GM23248 (cell line): Measurements from ENCODE around the gene PTCSC3.

Source experiments
- EZH2 ChIP-seq: fragments of 200-600 bp; sonication (generic); IDR thresholded peaks from 2 replicates; pipeline ENCODE4 v1.6.1; 2018; ENCODE audit warnings: antibody characterized with exemption, mild to moderate bottlenecking; ENCODE audit not compliant: insufficient read depth, poor library complexity, severe bottlenecking
- EZH2phosphoT487 ChIP-seq: fragments of 200-600 bp; sonication (generic); IDR thresholded peaks from 2 replicates; pipeline ENCODE4 v1.6.1; 2018; ENCODE audit warnings: antibody characterized with exemption, moderate library complexity, mild to moderate bottlenecking, low read depth; ENCODE audit not compliant: insufficient read depth

DNA sequence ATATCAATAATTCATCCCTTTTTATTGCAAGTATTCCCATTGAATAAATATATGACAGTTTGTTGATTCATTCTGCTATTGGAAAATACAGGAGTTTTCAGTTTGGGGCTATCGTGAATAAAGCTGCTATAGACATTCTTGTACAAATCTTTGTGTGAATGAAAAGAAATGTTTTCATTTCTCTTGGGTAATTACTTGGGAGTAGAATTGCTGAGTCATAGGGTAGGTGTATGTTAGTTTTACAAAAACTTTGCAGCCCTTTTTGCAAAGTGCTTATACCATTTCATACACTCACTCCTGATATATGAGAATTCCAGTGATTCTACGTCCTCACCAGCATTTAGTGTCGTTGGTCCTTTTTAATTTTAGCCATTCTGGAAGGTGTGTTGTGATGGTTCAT is 6.9 kb upstream of the PTCSC3 start:
- TF ChIP-seq EZH2phosphoT487 (no peak), EZH2 (no peak)
